ENCODE results near the gene CDH4.

- TF ChIP-seq CTCF (conservative IDR thresholded peaks at IDR 0.05) (no peak), ZFX (IDR thresholded peaks at IDR 0.05) (no peak)
Measured at GRCh38 chr20:61876952-61877728, 625.1 kb downstream of the CDH4 start.

Data from C4-2B (cell line).